HL-60 (cell line): Measurements from ENCODE around the gene ARPP21.

ENCODE experiments used
- CTCF ChIP-seq: IDR thresholded peaks from one replicate; pipeline ENCODE4 v1.5.1; 2011; ENCODE audit warnings: low read length, control low read depth, inconsistent platforms; ENCODE audit not compliant: insufficient read depth
- POLR2AphosphoS5 ChIP-seq: IDR thresholded peaks from 2 replicates; pipeline ENCODE4 v1.6.1; 2012; ENCODE audit warnings: low read depth

GRCh38 chr3:35777065-35777464 is 137.7 kb downstream of the ARPP21 start:
- TF ChIP-seq POLR2AphosphoS5 = no peak
- TF ChIP-seq CTCF = no peak
